Measurements from ENCODE around the gene SORCS2.

SORCS2 gene

DNA sequence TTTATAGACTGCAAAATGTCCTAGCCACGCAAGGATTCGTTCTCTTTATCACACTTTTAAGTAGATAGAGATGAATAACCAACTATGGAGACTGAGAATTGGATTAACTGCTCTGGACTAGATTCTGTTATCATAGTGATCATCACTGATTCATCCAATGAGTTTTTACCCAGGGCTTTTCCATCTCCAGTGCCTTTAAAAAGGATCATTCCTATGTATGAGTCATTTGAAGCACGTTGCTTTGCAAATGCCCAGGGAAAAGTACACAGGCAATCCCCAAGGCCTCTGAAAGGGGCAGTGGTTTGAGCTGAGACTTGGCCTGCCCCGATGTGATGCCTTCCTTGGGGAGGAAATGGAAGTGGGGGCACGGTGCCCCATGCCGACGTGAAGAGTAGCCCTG is 365.1 kb downstream of the SORCS2 start:
- Histone ChIP-seq H4K20me1 (ENCODE audit: insufficient read depth, low read length) (no peaks in the 10 kb centered on the region), H3K4me2 (ENCODE audit: insufficient read depth, low read length) (no peak overlapping the region), H3K36me3 (ENCODE audit: insufficient read depth, low read length) (no peaks in the 10 kb centered on the region), H3K4me3 (ENCODE audit: low read depth in 1 of 2, low read length in 2 of 2) (no peak overlapping the region), H3K9ac (ENCODE audit: low read depth, low read length) (no peak overlapping the region), H2AFZ (ENCODE audit: low read depth, low read length) (no peak overlapping the region), H3K27ac (ENCODE audit: low read length) (no peak overlapping the region), H3K27me3 (ENCODE audit: insufficient read depth, low read length, poor library complexity) (no peaks in the 10 kb centered on the region), H3K4me1 (ENCODE audit: insufficient read depth, low read length) (no peaks in the 10 kb centered on the region), H3K9me3 (ENCODE audit: insufficient read depth, low read length, severe bottlenecking) (peaks cover 16% of the 10 kb centered on the region), H3K79me2 (ENCODE audit: insufficient read depth, low read length) (no peaks in the 10 kb centered on the region)
- ATAC-seq (ENCODE audit: insufficient read depth, low read depth) (no peak), DNase-seq (no peak)
- TF ChIP-seq EZH2 (IDR thresholded peaks at IDR 0.05; ENCODE audit: borderline replicate concordance, low read depth, low read length, severe bottlenecking), result no peak
- TF ChIP-seq, protein P1, sequence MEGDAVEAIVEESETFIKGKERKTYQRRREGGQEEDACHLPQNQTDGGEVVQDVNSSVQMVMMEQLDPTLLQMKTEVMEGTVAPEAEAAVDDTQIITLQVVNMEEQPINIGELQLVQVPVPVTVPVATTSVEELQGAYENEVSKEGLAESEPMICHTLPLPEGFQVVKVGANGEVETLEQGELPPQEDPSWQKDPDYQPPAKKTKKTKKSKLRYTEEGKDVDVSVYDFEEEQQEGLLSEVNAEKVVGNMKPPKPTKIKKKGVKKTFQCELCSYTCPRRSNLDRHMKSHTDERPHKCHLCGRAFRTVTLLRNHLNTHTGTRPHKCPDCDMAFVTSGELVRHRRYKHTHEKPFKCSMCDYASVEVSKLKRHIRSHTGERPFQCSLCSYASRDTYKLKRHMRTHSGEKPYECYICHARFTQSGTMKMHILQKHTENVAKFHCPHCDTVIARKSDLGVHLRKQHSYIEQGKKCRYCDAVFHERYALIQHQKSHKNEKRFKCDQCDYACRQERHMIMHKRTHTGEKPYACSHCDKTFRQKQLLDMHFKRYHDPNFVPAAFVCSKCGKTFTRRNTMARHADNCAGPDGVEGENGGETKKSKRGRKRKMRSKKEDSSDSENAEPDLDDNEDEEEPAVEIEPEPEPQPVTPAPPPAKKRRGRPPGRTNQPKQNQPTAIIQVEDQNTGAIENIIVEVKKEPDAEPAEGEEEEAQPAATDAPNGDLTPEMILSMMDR (IDR thresholded peaks at IDR 0.05; ENCODE audit: borderline replicate concordance, extremely low read depth, low read length, poor library complexity, severe bottlenecking), result no peak

DNA sequence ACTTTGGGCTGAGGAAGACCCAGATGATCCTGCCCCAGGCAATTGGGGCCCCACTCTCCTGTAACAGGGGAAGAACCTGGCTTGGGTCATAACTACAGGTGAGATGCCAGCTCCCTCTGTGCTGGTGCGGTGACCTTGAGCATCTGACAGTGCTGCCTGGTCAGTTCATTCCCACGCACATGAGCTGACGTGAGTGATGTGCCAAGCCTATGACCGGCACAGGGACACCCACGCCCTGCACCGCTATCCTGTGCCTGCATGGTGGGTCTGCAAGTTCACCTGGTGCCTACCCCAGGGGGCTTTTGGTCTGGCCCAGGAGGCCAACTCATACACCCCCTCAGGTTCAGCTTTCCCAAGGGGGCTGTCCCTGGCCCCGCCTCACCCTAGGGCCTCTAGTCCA is 366.1 kb downstream of the SORCS2 start:
- Histone ChIP-seq H3K27me3 (ENCODE audit: insufficient read depth, low read length, poor library complexity) (no peaks in the 10 kb centered on the region), H3K9me3 (ENCODE audit: insufficient read depth, low read length, severe bottlenecking) (peaks cover 6% of the 10 kb centered on the region), H3K9ac (ENCODE audit: low read depth, low read length) (no peak overlapping the region), H2AFZ (ENCODE audit: low read depth, low read length) (no peak overlapping the region), H3K4me3 (ENCODE audit: low read depth in 1 of 2, low read length in 2 of 2) (no peak overlapping the region), H3K4me1 (ENCODE audit: insufficient read depth, low read length) (no peaks in the 10 kb centered on the region), H3K4me2 (ENCODE audit: insufficient read depth, low read length) (no peak overlapping the region), H4K20me1 (ENCODE audit: insufficient read depth, low read length) (no peaks in the 10 kb centered on the region), H3K79me2 (ENCODE audit: insufficient read depth, low read length) (no peaks in the 10 kb centered on the region), H3K27ac (ENCODE audit: low read length) (no peak overlapping the region), H3K36me3 (ENCODE audit: insufficient read depth, low read length) (no peaks in the 10 kb centered on the region)
- no peak for TF ChIP-seq EZH2 (IDR thresholded peaks at IDR 0.05; ENCODE audit: borderline replicate concordance, low read depth, low read length, severe bottlenecking)
- TF ChIP-seq, protein P1 (IDR thresholded peaks at IDR 0.05; ENCODE audit: borderline replicate concordance, extremely low read depth, low read length, poor library complexity, severe bottlenecking), result no peak
- no peak for ATAC-seq (ENCODE audit: insufficient read depth, low read depth)
- no peak for DNase-seq

DNA sequence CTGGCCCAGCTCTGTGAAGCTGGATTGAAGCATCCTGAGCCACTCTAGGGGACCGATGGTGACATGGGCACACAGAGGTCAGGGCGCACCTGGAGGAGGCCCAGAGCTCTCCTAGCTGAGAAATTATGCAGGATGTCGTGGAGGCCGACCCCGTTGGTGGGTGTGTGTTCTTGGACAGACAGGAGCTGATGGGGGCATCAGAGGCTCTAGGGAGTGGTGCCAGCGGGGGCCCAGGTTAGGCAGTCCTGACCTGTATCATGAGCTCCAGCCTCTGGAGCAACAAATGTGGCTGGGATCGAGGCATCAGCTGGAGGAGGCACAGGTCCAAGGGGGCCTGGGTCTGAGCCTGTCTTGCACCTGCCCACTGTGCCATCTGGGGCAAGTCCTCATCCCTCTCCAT is 367.0 kb downstream of the SORCS2 start:
- no peak for ATAC-seq (ENCODE audit: insufficient read depth, low read depth)
- Histone ChIP-seq H3K4me2 (ENCODE audit: insufficient read depth, low read length) (no peak overlapping the region), H3K9ac (ENCODE audit: low read depth, low read length) (no peak overlapping the region), H3K79me2 (ENCODE audit: insufficient read depth, low read length) (no peaks in the 10 kb centered on the region), H3K4me1 (ENCODE audit: insufficient read depth, low read length) (no peaks in the 10 kb centered on the region), H2AFZ (ENCODE audit: low read depth, low read length) (no peak overlapping the region), H3K36me3 (ENCODE audit: insufficient read depth, low read length) (no peaks in the 10 kb centered on the region), H4K20me1 (ENCODE audit: insufficient read depth, low read length) (no peaks in the 10 kb centered on the region), H3K4me3 (ENCODE audit: low read depth in 1 of 2, low read length in 2 of 2) (no peak overlapping the region), H3K27me3 (ENCODE audit: insufficient read depth, low read length, poor library complexity) (no peaks in the 10 kb centered on the region), H3K27ac (ENCODE audit: low read length) (no peak overlapping the region), H3K9me3 (ENCODE audit: insufficient read depth, low read length, severe bottlenecking) (no peaks in the 10 kb centered on the region)
- no peak for TF ChIP-seq EZH2 (IDR thresholded peaks at IDR 0.05; ENCODE audit: borderline replicate concordance, low read depth, low read length, severe bottlenecking)
- TF ChIP-seq, protein P1 (IDR thresholded peaks at IDR 0.05; ENCODE audit: borderline replicate concordance, extremely low read depth, low read length, poor library complexity, severe bottlenecking), result no peak
- DNase-seq, result no peak
